Chondrocyte (in vitro differentiated cells): Measurements from ENCODE around the gene LUZP2. TPM values are rescaled to one million over a fixed set of nuclear protein-coding genes. Genes with fewer than 3 reads are reported as not detected.

Experiments used
- DNase-seq: peaks from one replicate; pipeline ENCODE4 v3.0.0; 2021; ENCODE audit warnings: mixed read lengths, low spot score
- H3K27ac Mint-ChIP-seq: one replicate; pipeline ENCODE4 v1.8.0; 2021; ENCODE audit warnings: mild to moderate bottlenecking, moderate library complexity, mixed read lengths; ENCODE audit not compliant: unreplicated experiment
- H3K27me3 Mint-ChIP-seq: 2 replicates; pipeline ENCODE4 v1.8.0; 2021; ENCODE audit warnings: low read depth, mixed read lengths
- H3K36me3 Mint-ChIP-seq: 2 replicates; pipeline ENCODE4 v1.8.0; 2021; ENCODE audit warnings: low read depth, mixed read lengths
- H3K4me1 Mint-ChIP-seq: 2 replicates; pipeline ENCODE4 v1.8.0; 2021; ENCODE audit warnings: low read depth, mild to moderate bottlenecking, mixed read lengths
- H3K4me3 Mint-ChIP-seq: one replicate; pipeline ENCODE4 v1.8.0; 2021; ENCODE audit warnings: mild to moderate bottlenecking, moderate library complexity, mixed read lengths; ENCODE audit not compliant: unreplicated experiment
- H3K9me3 Mint-ChIP-seq: 2 replicates; pipeline ENCODE4 v1.8.0; 2021; ENCODE audit warnings: low read depth, mixed read lengths
- CTCF ChIP-seq: fragments of 200-600 bp; sonication (generic); IDR thresholded peaks from 2 replicates; pipeline ENCODE4 v1.5.0; 2021; ENCODE audit warnings: antibody characterized with exemption, mild to moderate bottlenecking, moderate library complexity
- total RNA-seq: library from RNA; stranded (reverse); gene quantifications from 3 replicates; pipeline ENCODE4 v1.2.1, GENCODE V29; 2021

Gene LUZP2
- total RNA-seq, 1 donor from 2014 or later, result 13.9 TPM

GRCh38 chr11:24509114-24509513 is 12.3 kb downstream of the LUZP2 start:
- Mint-ChIP-seq H3K27me3 (no peaks in the 10 kb centered on the region), H3K9me3 (no peaks in the 10 kb centered on the region), H3K36me3 (peaks cover 3% of the 10 kb centered on the region), H3K4me1 (peaks cover 17% of the 10 kb centered on the region), H3K4me3 (no peak overlapping the region), H3K27ac (no peak overlapping the region)
- no peak for DNase-seq
- peak; percentile 82 for TF ChIP-seq CTCF

- Mint-ChIP-seq H3K27ac (no peak overlapping the region), H3K4me1 (peaks cover 36% of the 10 kb centered on the region), H3K4me3 (no peak overlapping the region), H3K9me3 (no peaks in the 10 kb centered on the region), H3K27me3 (no peaks in the 10 kb centered on the region), H3K36me3 (no peaks in the 10 kb centered on the region)
- DNase-seq, result no peak
- TF ChIP-seq CTCF, result no peak
These were observed 14.7 kb downstream of the LUZP2 start for GRCh38 chr11:24511511-24511910.

- Mint-ChIP-seq H3K27ac (peak overlapping the region; percentile 41), H3K4me3 (no peak overlapping the region), H3K36me3 (no peaks in the 10 kb centered on the region), H3K27me3 (no peaks in the 10 kb centered on the region), H3K4me1 (peaks cover 37% of the 10 kb centered on the region), H3K9me3 (no peaks in the 10 kb centered on the region)
- no peak for DNase-seq
- TF ChIP-seq CTCF, result no peak
These were observed 16.8 kb downstream of the LUZP2 start for GRCh38 chr11:24513479-24514218.

- Mint-ChIP-seq H3K4me3 (no peak overlapping the region), H3K4me1 (peaks cover 37% of the 10 kb centered on the region), H3K27me3 (no peaks in the 10 kb centered on the region), H3K27ac (peak overlapping the region; percentile 41), H3K9me3 (no peaks in the 10 kb centered on the region), H3K36me3 (no peaks in the 10 kb centered on the region)
- TF ChIP-seq CTCF, result no peak
- no peak for DNase-seq
These were observed 17.4 kb downstream of the LUZP2 start for GRCh38 chr11:24514219-24514594.

GRCh38 chr11:24515632-24516031 is 18.8 kb downstream of the LUZP2 start:
- H3K36me3 Mint-ChIP-seq, result no peaks in the 10 kb centered on the region
- DNase-seq, result no peak
- no peaks in the 10 kb centered on the region for H3K27me3 Mint-ChIP-seq
- no peaks in the 10 kb centered on the region for H3K9me3 Mint-ChIP-seq
- H3K4me1 Mint-ChIP-seq, result peaks cover 37% of the 10 kb centered on the region
- no peak overlapping the region for H3K4me3 Mint-ChIP-seq
- no peak for TF ChIP-seq CTCF
- H3K27ac Mint-ChIP-seq, result no peak overlapping the region
